Motor neuron (in vitro differentiated cells): ENCODE data around the gene CEL. TPM values are rescaled to one million over a fixed set of nuclear protein-coding genes. Genes with fewer than 3 reads are reported as not detected.
"Not testable (repeated sequence)": the region's sequence is repeated elsewhere in the genome, so short reads cannot be mapped to it uniquely, and the experiment has no call there.

Experiments
- ATAC-seq, 8 experiments: fragments of 200-7000 bp; cut with Tn5 transposase; replicated peaks in 6 of 8; 2 replicates each; pipeline ENCODE4 v1.8.0; 2021; ENCODE audit warnings: mild to moderate bottlenecking in 8 of 8, moderate library complexity in 8 of 8
- H3K27ac ChIP-seq, 2 donors: fragments of 250-450 bp; sonication (Bioruptor Pico); 2 replicates each; pipeline ENCODE4 v1.9.0; 2021; ENCODE audit warnings: antibody characterized with exemption in 2 of 2, mild to moderate bottlenecking in 2 of 2, moderate library complexity in 1 of 2
- H3K4me1 ChIP-seq, 2 donors: fragments of 250-450 bp; sonication (Bioruptor Pico); replicated peaks in 1 of 2; 2 replicates each; pipeline ENCODE4 v1.6.1; 2021; ENCODE audit warnings: antibody characterized with exemption in 2 of 2, mild to moderate bottlenecking in 2 of 2, moderate library complexity in 1 of 2
- H3K4me3 ChIP-seq, 5 donors: fragments of 250-450 bp; sonication (Bioruptor Pico); 2 replicates each; pipeline ENCODE4 v1.9.0; 2021; ENCODE audit warnings: antibody characterized with exemption in 5 of 5, mild to moderate bottlenecking in 5 of 5, moderate library complexity in 4 of 5
- WGBS, 10 experiments: fragments of 450-650 bp; shearing (Covaris generic); methylation state at CpG; one replicate each; pipeline ENCODE4 v1.0.0; 2022; 5-methylcytosine and 5-hydroxymethylcytosine counted together
- in situ Hi-C, 9 experiments: fragments of 400-800 bp; cut with MboI; loops; one replicate each; pipeline ENCODE4 v1.15.0; 2021; ENCODE audit warnings: low sequenced_read_pairs in 9 of 9, low pct_unique_long_range_greater_than_20kb in 2 of 9; ENCODE audit not compliant: unreplicated experiment in 9 of 9
- total RNA-seq, 8 experiments: library from RNA; unstranded; fragments of 300-600 nt; gene quantifications; 2 replicates each; pipeline versions ENCODE4 v1.2.3 to v1.2.4, GENCODE V29; 2022

The CEL gene
- total RNA-seq, 8 experiments from 2014 or later = 0.38 to 1.6 (median 0.84) TPM

DNA sequence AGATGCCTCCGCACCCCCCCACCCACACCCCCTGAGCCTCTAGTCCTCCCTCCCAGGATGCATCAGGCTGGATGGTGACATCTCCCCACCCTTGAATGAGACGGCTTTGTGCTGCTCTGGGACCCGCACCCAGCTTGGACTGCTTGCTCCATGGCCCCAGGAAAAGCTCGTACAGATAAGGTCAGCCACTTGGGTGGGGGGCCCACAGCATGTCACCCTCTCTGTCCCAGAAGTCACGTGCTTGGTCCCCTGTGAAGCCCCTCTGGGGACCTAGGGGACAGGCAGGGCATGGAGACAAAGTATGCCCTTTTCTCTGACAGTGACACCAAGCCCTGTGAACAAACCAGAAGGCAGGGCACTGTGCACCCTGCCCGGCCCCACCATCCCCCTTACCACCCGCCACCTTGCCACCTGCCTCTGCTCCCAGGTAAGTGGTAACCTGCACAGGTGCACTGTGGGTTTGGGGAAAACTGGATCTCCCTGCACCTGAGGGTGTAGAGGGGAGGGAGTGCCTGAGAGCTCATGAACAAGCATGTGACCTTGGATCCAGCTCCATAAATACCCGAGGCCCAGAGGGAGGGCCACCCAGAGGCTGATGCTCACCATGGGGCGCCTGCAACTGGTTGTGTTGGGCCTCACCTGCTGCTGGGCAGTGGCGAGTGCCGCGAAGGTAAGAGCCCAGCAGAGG is 20.3 kb downstream of the CEL start:
- H3K27ac ChIP-seq, H3K4me3 ChIP-seq, in situ Hi-C loops, H3K4me1 ChIP-seq, ATAC-seq: not testable (repeated sequence)
- no CpG with 5 or more reads among the region's 12 CpGs for WGBS, 10 experiments

DNA sequence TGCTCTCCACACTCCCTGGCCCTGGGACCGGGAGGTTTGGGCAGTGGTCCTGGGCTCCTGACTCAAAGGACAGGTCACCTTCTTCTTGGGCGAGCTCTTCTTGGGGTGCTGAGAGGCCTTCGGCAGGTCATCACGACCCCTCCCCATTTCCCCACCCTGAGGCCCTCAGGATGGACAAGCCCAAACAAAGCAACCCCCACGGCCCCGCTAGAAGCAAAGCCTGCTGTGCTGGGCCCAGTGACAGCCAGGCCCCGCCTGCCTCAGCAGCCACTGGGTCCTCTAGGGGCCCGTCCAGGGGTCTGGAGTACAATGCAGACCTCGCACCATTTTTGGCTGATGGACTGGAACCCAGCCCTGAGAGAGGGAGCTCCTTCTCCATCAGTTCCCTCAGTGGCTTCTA is 21.9 kb downstream of the CEL start:
- WGBS, 10 experiments = no CpG with 5 or more reads among the region's 9 CpGs
- ATAC-seq, in situ Hi-C loops, H3K4me3 ChIP-seq, H3K4me1 ChIP-seq, H3K27ac ChIP-seq: not testable (repeated sequence)

DNA sequence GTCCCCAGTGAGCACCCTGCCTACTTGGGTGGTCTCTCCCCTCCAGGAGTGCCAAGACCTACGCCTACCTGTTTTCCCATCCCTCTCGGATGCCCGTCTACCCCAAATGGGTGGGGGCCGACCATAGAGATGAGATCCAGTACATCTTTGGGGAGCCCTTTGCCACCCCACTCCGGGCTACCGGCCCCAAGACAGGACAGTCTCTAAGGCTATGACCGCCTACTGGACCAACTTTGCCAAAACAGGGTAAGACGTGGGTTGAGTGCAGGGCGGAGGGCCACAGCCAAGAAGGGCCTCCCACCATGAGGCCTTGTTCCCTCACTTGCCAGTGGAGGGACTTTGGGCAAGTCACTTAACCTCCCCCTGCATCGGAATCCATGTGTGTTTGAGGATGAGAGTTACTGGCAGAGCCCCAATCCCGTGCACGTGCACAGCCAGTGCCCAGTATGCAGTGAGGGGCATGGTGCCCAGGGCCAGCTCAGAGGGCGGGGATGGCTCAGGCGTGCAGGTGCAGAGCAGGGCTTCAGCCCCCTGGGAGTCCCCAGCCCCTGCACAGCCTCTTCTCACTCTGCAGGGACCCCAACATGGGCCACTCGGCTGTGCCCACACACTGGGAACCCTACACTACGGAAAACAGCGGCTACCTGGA is 24.6 kb downstream of the CEL start:
- H3K27ac ChIP-seq, H3K4me3 ChIP-seq, ATAC-seq, H3K4me1 ChIP-seq, in situ Hi-C loops: not testable (repeated sequence)
- no CpG with 5 or more reads among the region's 17 CpGs for WGBS, 10 experiments

DNA sequence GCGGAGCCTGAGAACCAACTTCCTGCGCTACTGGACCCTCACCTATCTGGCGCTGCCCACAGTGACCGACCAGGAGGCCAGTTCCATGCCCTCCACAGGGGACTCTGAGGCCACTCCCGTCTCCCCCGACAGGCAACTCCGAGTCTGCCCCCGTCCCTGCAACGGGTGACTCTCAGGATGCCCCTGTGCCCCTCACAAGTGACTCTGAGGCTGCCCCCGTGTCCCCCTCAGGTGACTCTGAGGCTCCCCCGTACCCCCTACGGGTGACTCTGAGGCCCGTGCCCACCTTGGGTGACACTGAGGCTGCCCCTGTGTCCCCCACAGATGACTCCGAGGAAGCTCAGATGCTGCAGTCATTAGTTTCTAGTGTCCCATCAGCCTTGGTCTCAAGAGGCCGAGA is 25.1 kb downstream of the CEL start:
- 40 to 80% methylated on average over 1 of the region's 15 CpGs; no CpG with 5 or more reads in 8 of the 10 experiments for WGBS, 10 experiments
- in situ Hi-C loops = no loop called here

DNA sequence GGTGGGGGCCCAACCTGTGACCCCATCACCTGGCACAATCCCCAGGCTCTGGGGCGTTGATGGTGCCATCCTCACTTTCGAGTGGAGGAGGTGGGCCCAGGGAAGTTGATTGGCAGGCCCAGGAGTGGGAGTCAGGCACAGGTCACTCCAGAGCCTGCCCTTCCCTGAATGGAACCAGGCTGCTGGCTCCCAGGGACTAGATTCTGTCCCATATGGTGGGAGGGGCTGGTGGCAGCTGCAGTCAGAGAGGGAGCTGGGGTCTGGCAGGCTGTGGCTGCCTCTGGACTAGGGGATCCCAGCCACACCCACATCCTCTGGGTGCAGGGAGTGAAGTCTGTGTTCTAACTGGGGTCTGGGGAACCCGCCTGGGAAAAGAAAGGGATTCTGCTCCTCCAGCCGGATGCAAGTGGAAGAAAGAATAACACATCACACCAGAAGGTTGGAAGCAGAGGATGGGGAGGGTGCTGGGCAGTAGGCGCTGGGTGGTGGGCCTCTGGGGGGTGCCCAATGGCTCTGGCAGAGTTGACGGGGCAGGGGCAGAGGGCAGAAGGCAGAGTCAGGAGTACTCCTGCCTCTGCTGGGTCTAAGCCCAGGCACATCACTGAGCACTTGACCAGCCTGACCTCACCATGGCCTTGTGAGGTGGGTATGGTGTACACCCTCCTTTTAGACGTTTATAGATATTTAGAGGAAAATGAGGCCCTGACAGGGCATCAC is 25.8 kb downstream of the CEL start:
- Histone ChIP-seq H3K4me3 (no peak overlapping the region), H3K27ac (no peak overlapping the region), H3K4me1 (peaks cover 0 to 5% of the 10 kb centered on the region in 2 donors)
- 0 to 56% (median 52%) methylated on average over 1 to 3 of the region's 7 CpGs; no CpG with 5 or more reads in 6 of the 10 experiments for WGBS, 10 experiments
- in situ Hi-C loops = no loop called here
- ATAC-seq = peak in 4 of 8 experiments; percentile 18 to 60 (median 34)

More for the DNA sequence above, 25.1 kb downstream of the CEL start:
- ATAC-seq = peak in 1 of 8 experiments; percentile 10
- H3K4me1 ChIP-seq = peaks cover 0 to 5% of the 10 kb centered on the region in 2 donors
- no peak overlapping the region for H3K27ac ChIP-seq
- H3K4me3 ChIP-seq = no peak overlapping the region

DNA sequence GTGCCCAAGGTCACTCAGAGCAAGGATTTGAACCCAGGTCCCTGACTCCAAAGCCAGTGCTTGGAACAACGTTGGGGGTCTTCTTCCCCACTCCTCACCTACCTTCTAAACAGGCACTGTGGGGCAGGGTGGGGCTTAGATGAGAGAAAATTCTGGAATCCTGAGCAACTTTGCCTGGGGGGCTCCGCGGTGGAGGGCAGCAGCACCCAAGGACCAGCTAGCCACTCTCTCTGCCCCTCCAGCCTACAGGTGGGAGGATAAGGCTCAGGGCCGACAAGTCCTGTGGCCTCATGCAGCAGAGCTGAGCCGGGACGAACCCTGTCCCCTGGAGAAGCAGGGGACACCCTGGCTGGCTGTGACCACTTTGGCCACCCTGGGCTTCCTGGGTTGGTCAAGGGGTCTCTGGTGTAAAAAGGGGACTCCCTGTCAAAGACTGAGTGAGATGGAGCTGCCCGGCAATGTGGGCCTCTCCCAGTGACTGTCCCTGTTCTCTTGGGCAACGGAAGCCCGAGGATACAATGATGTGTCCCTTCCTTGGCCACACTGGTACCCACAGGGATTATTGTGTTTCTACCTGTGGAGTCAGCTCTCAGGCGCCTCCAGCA is 26.5 kb downstream of the CEL start:
- Histone ChIP-seq H3K4me3 (no peak overlapping the region), H3K27ac (no peak overlapping the region), H3K4me1 (peaks cover 0 to 5% of the 10 kb centered on the region in 2 donors)
- in situ Hi-C loops = no loop called here
- ATAC-seq = no peak
- 72 to 100% (median 80%) methylated on average over 1 to 3 of the region's 10 CpGs; no CpG with 5 or more reads in 7 of the 10 experiments for WGBS, 10 experiments

DNA sequence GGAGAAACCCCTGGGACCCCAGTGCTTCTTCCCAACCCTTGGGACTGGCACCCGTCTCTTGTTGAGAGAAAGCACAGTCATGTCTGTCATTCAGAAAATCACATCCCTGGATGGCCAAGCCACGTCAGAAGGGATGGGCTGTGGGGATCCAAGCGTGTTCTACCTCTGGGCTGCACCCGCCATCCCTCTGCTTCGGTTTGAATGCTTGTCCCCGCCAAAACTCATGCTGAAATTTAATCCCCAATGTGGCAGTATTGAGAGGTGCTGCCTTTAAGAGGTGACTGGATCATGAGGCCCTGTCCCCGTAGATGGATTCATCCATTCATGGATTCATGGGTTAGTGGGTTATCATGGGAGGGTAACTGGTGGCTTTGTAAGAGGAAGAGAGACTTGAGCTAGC is 27.0 kb downstream of the CEL start:
- Histone ChIP-seq H3K27ac (no peak overlapping the region), H3K4me3 (no peak overlapping the region), H3K4me1 (peaks cover 0 to 5% of the 10 kb centered on the region in 2 donors)
- in situ Hi-C loops = no loop called here
- WGBS, 10 experiments = 13 to 80% methylated on average over 1 to 3 of the region's 7 CpGs; no CpG with 5 or more reads in 8 of the 10 experiments
- no peak for ATAC-seq

DNA sequence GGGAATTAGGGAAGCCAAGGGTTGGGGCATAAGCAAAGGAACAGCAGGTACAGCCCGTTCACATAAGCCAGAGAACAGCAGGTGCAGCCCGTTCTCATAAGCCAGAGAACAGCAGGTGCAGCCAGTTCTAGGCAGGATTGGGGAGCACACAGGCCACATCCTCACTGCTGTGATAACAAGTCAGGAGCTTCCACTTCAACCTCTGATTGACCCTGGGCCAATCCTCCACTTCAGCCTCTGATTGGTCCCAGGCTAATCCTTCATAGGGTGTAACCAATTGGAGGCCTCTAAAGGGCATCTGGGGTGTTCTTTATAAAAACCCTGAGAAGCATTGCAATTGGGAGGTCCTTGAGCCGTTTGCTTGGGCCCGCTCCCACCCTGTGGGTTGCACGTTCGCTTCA is 27.5 kb downstream of the CEL start:
- in situ Hi-C loops = no loop called here
- ATAC-seq = peak in 5 of 8 experiments; percentile 18 to 52 (median 39)
- WGBS, 10 experiments = 73 to 100% (median 80%) methylated on average over 1 to 6 of the region's 6 CpGs; no CpG with 5 or more reads in 1 of the 10 experiments
- H3K4me3 ChIP-seq = no peak overlapping the region
- H3K4me1 ChIP-seq = peaks cover 0 to 5% of the 10 kb centered on the region in 2 donors
- H3K27ac ChIP-seq = no peak overlapping the region

DNA sequence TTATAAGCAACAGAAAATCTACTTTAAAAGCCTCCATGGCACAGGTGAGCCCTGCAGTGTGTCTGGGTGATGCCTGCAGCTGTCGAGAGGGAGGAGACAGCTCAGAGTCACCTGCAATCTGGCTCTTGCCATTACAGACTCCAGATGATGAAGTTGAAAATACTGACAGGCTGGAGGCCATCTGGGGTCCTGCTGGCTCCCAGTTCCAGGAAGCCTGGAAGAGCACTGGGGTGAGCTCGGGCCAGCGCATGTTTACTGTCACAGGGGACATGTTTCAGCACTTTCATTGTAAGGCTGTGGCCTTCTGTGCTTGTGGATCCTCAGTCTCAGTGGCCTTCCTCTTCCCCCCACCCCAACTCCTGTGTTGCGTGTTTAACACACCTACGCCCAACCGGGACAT is 28.4 kb downstream of the CEL start:
- 0 to 83% (median 77%) methylated on average over 1 to 3 of the region's 6 CpGs; no CpG with 5 or more reads in 7 of the 10 experiments for WGBS, 10 experiments
- ATAC-seq = no peak
- H3K27ac ChIP-seq = no peak overlapping the region
- peaks cover 0 to 5% of the 10 kb centered on the region in 2 donors for H3K4me1 ChIP-seq
- in situ Hi-C loops = no loop called here
- H3K4me3 ChIP-seq = no peak overlapping the region

DNA sequence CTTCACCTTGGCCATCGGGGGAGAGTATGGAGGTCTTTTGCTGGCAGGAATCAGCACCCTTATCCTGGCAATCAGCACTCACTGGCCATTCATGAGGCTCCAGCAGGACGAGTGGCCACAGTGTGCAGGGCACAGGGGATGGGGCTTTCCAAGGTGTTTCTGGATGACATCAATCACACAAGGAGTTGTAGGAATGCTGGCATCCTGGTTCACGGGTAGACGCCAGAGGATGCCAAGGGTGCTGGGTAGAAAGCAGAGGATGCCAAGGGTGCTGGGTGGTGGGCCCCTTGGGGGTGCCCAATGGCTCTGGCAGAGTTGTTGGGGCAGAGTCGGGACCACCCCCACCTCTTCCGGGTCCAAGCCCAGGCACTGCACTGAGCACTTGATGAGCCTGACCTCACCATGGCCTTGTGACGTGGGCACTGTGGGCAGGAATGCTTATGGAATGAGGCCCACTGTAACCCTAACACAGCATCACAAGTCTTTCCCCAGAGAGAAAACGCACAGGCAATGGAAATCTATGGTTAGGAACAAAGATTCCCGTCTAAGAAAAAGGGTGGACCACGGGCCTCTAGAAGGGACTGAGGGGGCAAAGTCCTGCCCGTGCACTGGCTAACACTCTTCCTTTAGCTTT is 29.1 kb downstream of the CEL start:
- ATAC-seq = no peak
- in situ Hi-C loops = no loop called here
- WGBS, 10 experiments = 40 to 80% (median 71%) methylated on average over 1 to 5 of the region's 11 CpGs; no CpG with 5 or more reads in 5 of the 10 experiments
- Histone ChIP-seq H3K4me1 (peaks cover 0 to 5% of the 10 kb centered on the region in 2 donors), H3K27ac (no peak overlapping the region), H3K4me3 (no peak overlapping the region)

DNA sequence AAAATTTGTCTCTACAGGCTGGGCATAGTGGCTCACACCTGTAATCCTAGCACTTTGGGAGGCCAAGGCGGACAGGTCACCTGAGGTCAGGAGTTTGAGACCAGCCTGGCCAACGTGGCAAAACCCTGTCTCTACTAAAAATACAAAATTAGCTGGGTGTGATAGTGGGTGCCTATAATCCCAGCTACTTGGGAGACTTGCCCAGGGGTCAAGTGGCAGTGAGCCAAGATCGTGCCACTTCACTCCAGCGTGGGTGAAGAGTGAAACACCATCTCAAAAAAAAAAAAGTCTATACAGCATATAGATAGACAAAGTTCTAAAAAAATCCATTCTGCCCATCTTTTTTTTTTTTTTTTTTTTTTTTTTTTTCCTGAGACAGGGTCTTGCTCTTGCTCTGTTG is 32.6 kb downstream of the CEL start:
- H3K4me1 ChIP-seq, in situ Hi-C loops, ATAC-seq, H3K4me3 ChIP-seq, H3K27ac ChIP-seq: not testable (repeated sequence)
- 60 to 100% (median 88%) methylated on average over 1 to 3 of the region's 4 CpGs; no CpG with 5 or more reads in 4 of the 10 experiments for WGBS, 10 experiments

DNA sequence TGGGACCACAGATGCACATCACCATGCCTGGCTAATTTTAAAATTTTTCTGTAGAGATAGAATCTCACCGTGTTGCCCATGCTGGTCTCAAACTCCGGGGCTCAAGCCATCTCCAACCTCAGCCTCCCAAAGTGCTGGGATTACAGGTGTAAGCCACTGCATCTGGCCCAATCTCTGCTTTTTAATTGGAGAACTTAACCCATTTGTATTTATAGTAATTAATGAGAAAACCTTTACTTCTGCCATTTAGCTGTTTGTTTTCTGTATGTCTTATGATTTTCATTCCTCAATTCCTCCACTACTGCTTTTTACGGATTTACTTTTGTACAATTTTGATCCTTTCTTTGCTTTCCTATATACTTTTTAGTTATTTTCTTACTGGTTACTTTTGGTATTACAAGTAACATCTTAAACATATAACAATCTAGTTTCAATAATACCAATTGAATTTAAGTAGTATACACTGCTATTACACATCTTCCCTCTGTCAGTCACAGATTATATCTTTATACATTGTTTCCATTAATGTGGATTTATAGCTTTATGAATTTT is 33.1 kb downstream of the CEL start:
- ATAC-seq = no peak
- WGBS, 10 experiments = 86 to 100% (median 93%) methylated on average over 1 to 3 of the region's 3 CpGs; no CpG with 5 or more reads in 1 of the 10 experiments
- Histone ChIP-seq H3K4me1 (no peaks in the 10 kb centered on the region), H3K27ac (no peak overlapping the region), H3K4me3 (no peak overlapping the region)
- in situ Hi-C loops = no loop called here
